ENCODE results near the gene BCAS3.

BCAS3 gene

DNA sequence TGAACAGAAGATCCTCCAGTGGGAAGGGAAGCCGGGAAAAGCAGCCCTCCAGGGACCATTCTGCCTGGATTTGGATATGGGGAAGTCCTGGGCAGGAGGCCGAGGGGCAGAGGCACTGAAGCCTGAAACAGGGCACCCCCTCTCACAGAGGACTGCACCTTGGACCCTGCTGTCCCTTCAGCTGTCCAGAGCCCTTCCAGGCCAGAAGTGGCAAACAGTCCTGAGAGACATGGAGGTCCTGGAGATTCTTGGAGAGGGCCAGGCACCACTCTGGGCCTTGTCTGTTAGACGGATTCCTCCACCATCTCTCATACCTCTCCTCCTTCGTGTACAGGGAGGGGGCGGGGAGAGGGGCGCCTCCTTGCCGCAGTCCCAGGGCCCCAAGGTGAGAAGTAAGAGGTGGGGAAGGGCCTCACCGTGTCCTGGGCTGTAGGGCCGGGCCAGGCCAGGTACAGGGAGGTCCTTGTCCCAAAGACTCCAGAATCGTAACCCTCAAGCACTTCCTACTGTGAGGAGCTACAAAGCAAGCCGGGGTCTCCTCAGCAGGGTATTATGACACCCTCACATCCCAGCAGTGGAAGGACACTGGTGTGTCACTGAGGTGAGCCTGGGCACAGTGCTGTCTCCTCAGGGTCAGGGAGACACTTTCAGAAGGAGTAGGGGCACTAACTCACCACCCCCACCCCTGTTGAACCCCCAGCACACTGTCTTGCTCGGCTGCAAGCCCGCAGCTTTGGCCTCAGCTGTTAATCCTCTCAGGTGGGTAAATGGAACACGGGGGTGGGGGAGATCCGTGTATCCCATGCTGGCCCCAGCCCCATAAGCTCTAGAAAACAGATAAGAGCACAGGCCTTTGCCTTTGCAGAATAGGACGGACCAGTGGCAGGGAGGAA is 705.4 kb downstream of the BCAS3 start:
- DNase-seq (ENCODE audit: low spot score) = peak; percentile 27

DNA sequence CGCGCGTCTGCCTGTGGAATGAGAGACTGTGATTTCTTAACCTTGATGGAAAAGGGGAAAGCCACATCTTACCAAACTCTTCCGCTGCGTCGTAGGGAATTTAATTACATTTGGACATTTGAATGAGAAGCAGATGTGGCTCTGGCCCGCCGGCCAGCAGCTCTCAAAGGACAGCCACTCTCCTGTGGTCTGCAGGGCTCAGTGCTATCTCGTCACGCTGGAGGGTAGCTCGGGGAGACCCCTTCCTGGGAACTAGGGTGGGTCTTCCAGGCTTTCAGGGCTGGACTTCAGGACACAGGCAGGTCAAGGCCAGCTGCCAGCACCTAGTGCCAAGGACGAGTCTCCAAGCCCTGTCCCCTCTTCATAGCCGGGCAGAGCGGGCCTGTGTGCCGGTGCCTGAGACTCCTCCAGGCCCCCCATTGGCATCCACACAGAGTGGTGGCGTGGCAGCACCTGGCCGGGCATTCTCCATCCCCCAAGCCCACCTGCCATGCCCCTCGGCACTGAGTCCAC is 706.1 kb downstream of the BCAS3 start:
- DNase-seq (ENCODE audit: low spot score) = peak; percentile 95

GRCh38 chr17:61384354-61384691 is 706.7 kb downstream of the BCAS3 start:
- peak; percentile 36 for DNase-seq (ENCODE audit: low spot score)

DNA sequence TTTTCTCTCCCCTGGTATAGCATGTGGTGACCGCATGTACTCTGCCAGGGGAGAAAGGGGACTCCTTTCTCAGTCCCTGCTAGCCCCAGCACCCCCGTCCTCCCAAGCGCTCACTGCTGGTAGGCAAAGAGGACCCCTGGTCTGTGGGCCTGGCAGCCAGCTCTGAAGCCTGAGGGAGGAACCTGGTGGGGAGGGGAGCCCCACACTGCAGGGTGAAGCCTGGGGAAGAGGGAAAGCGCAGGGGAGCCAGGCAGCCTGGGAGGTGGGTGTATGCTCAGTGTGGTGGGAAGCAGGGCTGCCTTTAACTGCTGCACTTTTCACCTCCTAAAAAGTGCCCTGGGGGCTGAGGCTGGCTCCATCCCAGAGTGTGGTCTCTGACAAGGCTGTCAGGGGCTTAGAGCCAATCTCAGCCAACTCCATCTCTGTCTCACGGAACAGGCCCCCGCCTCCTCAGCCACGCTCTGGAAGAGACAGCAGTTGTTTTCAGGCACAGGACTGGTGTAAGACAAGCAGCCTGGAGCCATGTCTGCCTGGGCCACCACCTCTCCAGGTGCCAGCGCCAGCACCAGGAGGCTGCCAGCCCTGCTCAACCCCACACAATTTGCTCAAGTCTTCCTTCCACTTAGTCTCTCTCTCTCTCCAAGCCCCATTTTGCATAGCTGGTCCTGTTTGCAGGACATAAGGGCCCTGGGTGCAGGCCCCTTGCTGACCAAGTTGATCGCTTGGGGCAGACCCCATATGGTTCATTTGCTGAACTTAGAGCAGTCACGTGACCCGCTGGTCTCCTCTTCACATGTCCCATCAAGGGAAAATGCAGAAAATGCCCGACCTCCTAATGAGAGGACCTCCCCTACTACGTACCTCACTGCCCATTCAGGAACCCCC is 707.3 kb downstream of the BCAS3 start:
- peak; percentile 36 for DNase-seq (ENCODE audit: low spot score)

DNA sequence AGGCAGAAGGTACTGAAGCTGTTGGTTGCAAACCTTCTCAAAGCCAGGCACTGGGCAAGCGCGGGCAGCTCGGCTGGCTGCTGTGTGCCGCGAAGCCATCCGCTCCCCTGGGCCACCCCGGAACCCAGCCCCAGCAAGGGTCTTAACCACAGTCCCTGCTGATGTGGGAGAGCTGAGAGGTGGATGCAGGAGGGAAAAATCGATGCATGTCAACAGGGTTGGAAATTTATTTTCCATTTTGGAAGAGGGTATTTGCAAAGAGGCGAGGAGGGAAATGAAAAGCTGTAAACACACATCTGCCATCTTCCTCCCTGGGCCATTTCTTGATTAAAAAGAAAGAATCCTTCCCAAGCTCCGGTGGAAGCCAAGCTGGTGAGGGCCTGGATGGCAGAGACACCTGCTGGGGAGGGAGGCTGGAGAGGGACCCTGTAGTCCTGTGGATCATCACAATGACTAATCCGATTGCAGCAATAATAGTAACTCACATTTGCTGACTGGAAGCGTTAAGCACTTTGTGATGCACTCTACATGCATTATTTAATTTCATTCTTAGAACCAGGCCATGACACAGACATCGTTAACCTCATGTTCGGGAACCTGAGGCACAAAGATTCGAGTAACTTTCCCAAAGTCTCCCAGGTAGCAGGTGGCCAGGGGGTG is 708.1 kb downstream of the BCAS3 start:
- DNase-seq (ENCODE audit: low spot score) = peak; percentile 80

- DNase-seq (ENCODE audit: low spot score) = peak; percentile 11
Measured at GRCh38 chr17:61386251-61386650, 708.6 kb downstream of the BCAS3 start.

- no peak for DNase-seq (ENCODE audit: low spot score)
Measured at GRCh38 chr17:61387011-61387410, 709.4 kb downstream of the BCAS3 start.

- peak; percentile 20 for DNase-seq (ENCODE audit: low spot score)
Measured at GRCh38 chr17:61387511-61388305, 710.1 kb downstream of the BCAS3 start.

GRCh38 chr17:61388561-61389356 is 711.1 kb downstream of the BCAS3 start:
- DNase-seq (ENCODE audit: low spot score) = peak; percentile 29

DNA sequence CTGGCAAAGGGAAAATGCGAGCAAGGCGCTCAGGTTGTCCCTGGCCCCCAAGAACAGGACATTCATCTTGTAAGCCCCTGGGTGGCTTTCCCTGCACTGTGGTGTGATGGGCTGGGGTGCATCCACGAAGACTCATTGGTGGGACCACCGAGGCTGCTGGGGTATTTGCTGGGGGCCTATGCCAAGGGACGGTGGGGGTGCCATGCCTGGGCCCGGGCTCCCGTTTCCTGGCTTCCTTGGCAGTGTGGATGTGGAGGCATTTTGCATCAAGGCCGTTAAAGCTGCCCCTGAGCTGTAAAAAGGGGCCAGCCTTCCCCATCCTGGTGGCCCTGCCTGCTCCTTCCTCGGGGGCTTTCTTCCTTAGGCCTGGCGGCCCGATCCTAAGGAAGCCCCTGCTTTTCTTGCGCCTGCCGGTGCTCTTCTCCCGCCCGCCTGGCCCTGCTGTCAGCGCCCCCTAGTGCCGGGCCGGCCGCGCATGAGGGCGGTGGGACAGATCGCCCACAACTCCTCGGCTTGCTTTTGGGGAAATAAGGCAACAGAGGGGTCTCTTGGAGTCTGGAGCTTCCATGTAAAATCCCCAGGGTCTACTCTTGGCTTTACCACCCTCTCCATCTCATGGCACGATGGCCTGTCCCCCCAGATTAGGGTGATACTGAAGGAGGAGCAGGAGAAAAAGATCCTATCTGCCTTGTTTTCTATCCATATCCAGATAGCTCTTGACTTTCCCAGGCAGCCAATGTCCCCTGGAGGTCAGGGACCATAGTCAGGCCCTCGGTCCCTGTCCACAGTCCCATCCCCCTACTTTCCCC is 712.2 kb downstream of the BCAS3 start:
- DNase-seq (ENCODE audit: low spot score) = peak; percentile 79

- DNase-seq (ENCODE audit: low spot score) = peak; percentile 43
Measured at GRCh38 chr17:61390479-61390791, 712.8 kb downstream of the BCAS3 start.

- DNase-seq (ENCODE audit: low spot score) = peak; percentile 37
Measured at GRCh38 chr17:61391595-61392291, 714.1 kb downstream of the BCAS3 start.

DNA sequence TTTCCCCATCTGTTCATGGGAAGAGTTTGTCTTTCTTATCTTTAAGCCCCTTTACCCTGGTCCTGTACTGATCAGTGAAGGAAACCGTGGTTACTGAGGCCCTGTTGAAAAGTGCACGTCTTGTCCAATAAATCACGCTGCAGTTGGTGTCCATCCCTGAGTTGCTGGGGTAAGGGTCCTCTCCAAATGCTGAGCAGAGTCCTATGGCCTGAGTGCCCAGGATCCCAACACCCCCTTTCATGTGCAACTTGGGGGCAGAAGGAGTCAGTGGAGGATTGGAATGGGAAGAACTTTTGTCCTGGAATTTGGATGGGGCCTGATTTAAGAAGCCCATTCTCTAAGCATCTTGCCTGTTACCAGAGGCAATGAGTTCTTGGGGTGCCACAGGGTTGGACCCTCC is 715.0 kb downstream of the BCAS3 start:
- DNase-seq (ENCODE audit: low spot score) = no peak

GRCh38 chr17:61393550-61393903 is 715.9 kb downstream of the BCAS3 start:
- DNase-seq (ENCODE audit: low spot score) = peak; percentile 72

- peak; percentile 97 for DNase-seq (ENCODE audit: low spot score)
Measured at GRCh38 chr17:61393904-61394629, 716.4 kb downstream of the BCAS3 start.

DNA sequence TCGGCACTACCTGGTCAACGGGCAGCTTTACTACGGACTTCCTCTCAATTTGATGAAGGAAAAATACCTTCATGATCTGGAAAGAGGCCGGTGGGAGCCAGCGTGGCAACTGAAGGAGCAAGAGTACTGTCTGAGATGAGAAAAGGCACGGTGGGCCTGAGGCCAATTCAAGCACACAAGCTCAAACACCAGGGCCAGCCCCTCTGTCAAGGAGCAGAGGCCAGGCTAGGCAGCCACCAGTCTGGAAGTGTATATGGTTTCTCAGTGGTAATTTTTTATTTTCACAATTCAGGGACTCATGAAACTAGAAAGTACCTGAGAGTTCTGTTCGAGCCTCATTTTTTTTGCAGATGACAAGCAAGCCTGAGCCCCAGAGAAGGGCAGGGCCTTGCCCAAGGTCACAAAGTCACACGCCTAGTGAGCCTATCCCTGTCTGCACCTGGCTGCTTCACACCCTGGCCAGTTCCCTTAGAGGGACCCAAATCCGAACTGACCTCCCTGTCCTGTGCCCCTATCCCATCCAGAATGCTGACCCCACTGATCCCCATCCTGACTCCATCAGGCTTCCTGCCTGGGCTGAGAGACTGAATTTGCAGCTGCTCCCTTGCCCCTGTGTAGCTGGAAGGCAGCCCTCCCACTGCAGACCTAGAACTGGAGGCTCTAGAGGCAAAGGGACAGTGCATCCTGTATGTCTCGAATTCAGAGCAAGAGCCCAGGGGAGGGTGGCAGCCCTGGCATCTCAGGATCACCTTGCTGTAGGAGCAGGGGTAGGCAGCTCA is 717.2 kb downstream of the BCAS3 start:
- peak; percentile 59 for DNase-seq (ENCODE audit: low spot score)

GRCh38 chr17:61395409-61395982 is 717.8 kb downstream of the BCAS3 start:
- DNase-seq (ENCODE audit: low spot score) = peak; percentile 60

Data from SK-N-DZ (cell line).